Measurements from ENCODE around the gene KCNH2.

KCNH2 gene

DNA sequence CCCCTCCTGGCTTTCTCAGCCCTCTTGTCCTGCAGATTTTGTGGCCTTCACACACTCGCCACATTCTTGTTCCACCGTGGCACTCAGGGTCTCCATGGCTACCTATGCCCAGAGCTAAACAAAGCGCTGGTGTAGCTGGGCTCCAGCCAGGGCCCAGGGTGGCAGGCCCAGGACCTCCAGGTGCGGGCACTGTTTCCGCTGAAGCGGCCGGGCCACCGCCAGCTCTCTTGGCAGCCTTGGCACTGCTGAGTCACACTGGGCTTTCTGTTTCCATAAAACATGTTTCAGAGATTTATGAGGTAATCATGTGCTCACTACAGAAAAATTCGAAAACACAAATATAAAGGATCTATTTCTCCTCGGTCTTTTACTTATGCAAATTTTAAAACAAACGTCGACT, 74.5 kb downstream of the KCNH2 start:
- no peak overlapping the region for H3K4me3 ChIP-seq (ENCODE audit: low read depth, low read length)
- DNase-seq (ENCODE audit: low read depth): peak; percentile 18
- TF ChIP-seq, protein P1, sequence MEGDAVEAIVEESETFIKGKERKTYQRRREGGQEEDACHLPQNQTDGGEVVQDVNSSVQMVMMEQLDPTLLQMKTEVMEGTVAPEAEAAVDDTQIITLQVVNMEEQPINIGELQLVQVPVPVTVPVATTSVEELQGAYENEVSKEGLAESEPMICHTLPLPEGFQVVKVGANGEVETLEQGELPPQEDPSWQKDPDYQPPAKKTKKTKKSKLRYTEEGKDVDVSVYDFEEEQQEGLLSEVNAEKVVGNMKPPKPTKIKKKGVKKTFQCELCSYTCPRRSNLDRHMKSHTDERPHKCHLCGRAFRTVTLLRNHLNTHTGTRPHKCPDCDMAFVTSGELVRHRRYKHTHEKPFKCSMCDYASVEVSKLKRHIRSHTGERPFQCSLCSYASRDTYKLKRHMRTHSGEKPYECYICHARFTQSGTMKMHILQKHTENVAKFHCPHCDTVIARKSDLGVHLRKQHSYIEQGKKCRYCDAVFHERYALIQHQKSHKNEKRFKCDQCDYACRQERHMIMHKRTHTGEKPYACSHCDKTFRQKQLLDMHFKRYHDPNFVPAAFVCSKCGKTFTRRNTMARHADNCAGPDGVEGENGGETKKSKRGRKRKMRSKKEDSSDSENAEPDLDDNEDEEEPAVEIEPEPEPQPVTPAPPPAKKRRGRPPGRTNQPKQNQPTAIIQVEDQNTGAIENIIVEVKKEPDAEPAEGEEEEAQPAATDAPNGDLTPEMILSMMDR (IDR thresholded peaks at IDR 0.05; ENCODE audit: insufficient read depth, low read depth, low read length, missing control alignments): no peak

DNA sequence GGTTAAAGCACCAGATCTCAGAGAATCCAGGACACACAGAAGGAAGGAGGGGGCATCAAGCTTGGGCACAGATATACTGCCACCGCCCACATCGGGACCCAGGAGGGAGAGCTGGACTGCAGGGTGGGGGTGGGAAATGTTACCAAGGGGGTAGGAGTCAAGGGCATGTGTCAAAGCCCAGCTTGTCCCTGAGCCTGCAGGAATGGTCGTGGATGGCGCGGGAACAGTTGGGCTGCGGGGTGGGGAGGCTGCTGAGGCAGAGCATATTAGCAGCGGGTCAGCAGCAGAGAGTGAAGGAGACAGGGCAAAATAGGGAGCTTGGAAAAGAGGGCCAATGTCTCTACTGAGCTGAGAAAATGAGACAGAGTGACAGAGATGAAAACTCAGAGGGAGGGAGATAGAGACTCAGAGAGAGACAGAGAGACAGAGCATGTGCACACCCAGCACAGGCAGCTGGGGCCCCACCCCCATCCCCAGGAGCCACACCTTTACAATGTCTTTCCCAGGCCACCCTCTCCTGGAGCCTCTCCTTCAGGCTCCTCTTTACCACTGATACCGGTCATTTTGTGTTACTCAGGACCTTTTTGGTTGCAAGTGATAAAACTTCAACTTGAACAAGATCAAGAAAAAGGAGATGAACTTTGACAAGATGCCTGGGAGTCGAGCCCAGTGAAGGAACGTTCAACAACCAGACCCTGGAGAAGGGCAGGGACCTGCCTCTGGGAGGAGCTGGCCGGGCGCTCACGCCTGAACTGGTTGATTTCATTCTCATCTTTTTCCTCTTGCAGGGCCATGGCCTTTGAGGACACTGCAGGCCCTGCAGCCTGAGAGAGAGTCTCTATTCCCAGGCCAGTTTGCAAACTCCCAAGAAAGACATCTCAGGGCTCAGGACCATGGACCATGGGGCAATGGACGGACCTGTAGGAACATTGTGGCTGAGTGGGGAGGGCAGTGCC, 75.8 kb downstream of the KCNH2 start:
- no peak overlapping the region for H3K4me3 ChIP-seq (ENCODE audit: low read depth, low read length)
- TF ChIP-seq, protein P1 (IDR thresholded peaks at IDR 0.05; ENCODE audit: insufficient read depth, low read depth, low read length, missing control alignments): no peak
- no peak for DNase-seq (ENCODE audit: low read depth)

DNA sequence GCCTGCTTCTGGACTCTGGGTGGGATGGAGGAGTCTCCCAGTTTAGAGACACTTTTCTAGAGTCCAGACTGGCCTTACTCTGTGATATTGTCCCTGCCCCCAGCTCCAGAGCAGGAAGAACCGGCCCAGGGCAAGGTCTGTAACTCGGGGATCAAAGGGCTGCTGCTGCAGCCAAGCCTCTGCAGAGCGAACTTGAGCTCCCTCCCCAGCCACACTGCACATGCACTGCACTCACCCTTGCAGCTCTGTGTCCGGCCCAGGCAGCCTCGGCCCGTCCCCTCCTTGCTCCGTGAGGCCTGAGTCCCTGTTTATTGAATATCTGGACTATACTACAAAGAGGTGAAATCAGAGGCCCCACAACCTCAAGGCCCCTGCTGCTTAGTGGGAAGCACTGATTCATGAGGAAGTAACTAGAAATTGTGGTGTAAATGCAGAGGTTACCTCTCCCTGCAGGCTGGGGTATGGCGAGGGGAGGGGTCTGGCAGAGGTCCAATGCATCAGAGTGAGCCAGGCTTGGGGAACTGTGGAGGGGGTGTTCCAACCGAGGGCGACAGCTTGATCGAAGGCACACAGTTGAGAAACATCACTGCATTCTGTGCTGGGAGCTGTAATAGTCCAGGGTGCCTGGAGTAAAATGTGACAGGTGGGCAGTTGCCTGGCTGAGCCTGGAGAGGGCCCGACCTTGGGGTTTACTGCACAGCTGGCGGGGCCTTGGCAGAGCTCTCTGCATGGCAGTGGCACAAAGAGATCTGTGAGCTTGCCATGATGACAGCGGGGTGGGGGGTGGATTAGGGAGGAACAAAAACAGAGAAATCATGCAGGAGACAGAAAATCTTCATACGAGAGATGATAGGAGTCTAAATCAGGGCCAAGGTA, 76.7 kb downstream of the KCNH2 start:
- no peak overlapping the region for H3K4me3 ChIP-seq (ENCODE audit: low read depth, low read length)
- TF ChIP-seq, protein P1 (IDR thresholded peaks at IDR 0.05; ENCODE audit: insufficient read depth, low read depth, low read length, missing control alignments): no peak
- DNase-seq (ENCODE audit: low read depth): no peak

DNA sequence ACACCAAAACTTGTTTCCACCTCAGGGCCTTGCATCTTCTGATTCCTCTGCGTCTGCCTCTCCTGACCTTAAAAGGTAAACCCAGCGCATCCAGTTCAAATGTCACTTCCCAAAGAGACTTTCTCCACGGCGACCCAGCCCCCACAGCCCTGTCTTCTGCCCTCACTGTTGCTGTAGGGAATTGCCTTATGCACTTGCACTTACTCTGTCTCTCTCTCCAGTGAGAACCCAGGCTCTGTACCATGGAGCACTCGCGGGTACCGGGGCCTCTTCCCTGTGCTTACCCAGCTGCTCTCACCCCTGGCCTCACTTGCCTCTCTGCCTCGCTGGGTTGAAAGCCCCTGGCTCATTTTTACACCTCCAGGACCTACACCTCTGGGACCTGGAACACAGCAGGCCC, 77.4 kb downstream of the KCNH2 start:
- DNase-seq (ENCODE audit: low read depth): no peak

DNA sequence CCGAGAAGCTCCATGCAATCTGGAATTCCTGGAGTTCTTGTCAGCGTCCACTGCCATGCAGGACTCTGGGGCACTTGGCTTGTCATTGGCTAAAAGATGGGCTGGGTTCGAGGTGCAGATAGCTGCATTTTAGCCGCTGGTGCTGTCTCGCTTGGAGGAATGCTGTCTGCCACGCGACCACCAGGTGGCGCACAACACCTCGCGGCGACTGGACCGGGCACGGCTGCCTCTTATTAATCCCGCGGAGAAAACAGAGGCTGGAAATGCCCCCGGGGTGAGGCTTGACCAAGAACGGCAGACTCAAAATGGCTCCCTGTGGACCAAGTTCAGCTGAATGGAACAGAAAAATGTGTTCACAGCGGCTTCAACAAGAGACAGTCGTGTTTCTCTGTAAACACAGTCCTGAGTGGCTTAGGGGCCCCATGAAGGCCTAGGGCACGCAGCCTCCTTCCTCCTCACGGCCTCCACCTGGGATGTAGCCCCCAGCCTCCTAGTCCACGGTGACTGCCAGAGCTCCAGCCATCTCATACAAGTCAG, 79.6 kb downstream of the KCNH2 start:
- DNase-seq (ENCODE audit: low read depth): peak; percentile 77
- TF ChIP-seq, protein P1 (IDR thresholded peaks at IDR 0.05; ENCODE audit: insufficient read depth, low read depth, low read length, missing control alignments): peak; percentile 94
- no peak overlapping the region for H3K4me3 ChIP-seq (ENCODE audit: low read depth, low read length)

More for the DNA sequence above, 77.4 kb downstream of the KCNH2 start:
- TF ChIP-seq, protein P1 (IDR thresholded peaks at IDR 0.05; ENCODE audit: insufficient read depth, low read depth, low read length, missing control alignments): no peak
- no peak overlapping the region for H3K4me3 ChIP-seq (ENCODE audit: low read depth, low read length)

Data from GM12865 (cell line).